ENCODE results near the gene RASA2. TPM values are rescaled to one million over a fixed set of nuclear protein-coding genes. Genes with fewer than 3 reads are reported as not detected.

The RASA2 gene
- total and polyA plus RNA-seq, 2 of the 8 experiments (the other 6 are each of a cell fraction or from before 2014, with no cell fraction given): 3.5 to 15.9 TPM

DNA sequence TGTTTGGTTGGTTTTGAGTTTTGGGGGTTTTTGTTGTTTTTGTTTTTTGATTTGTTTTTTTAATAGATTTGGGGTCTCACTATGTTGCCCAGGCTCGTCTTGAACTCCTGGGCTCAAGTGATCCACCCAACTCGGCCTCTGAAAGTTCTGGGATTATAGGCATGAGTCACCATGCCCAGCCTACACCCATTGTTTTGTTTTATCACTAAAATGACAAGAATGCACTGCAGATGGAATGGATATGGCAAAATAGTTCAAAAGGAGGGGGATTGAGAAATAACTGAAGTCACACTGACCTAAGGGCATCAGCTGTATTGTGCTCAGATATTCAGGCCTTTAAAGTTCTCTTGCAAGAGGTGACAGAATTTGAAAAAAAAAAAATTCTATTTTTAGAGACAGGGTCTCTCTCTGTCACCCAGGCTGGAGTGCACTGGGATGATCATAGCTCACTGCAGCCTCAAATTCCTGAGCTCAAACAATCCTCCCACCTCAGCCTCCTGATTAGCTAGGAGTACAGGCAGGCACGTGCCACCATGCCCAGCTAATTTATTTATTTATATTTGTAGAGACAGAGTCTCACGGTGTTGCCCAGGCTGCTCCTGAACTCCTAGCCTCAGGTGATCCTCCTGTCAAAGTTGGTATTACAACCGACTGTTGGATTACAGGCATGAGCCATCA lies 4.4 kb upstream of the RASA2 start:
- Histone ChIP-seq H3K4me2 (ENCODE audit: insufficient read depth in 1 of 2, low read depth in 2 of 2, low read length in 2 of 2) (no peak overlapping the region), H2AK5ac (ENCODE audit: low read depth, low read length) (no peak overlapping the region), H4K5ac (ENCODE audit: insufficient read length, low read depth, low read length) (no peak overlapping the region), H3K4me3 (ENCODE audit: extremely low read depth in 1 of 4, insufficient read depth in 2 of 4, low read depth in 3 of 4, low read length in 4 of 4) (no peak overlapping the region), H3K23ac (ENCODE audit: insufficient read length) (no peak overlapping the region), H2AFZ (ENCODE audit: low read length) (no peak overlapping the region), H3K79me1 (ENCODE audit: low read depth, low read length) (no peaks in the 10 kb centered on the region), H2BK15ac (ENCODE audit: low read length) (no peak overlapping the region), H2BK120ac (replicated peaks; ENCODE audit: low read depth, low read length) (no peak overlapping the region), H3K56ac (replicated peaks; ENCODE audit: insufficient read length, low read depth, low read length) (no peak overlapping the region), H4K8ac (ENCODE audit: extremely low read depth, insufficient read depth, low read length) (no peak overlapping the region), H3K79me2 (ENCODE audit: control insufficient read depth in 1 of 2, insufficient read depth in 2 of 2, low read length in 2 of 2) (no peaks in the 10 kb centered on the region), H4K20me1 (replicated peaks in 1 of 2; ENCODE audit: control insufficient read depth in 1 of 2, insufficient read depth in 2 of 2, low read length in 2 of 2) (no peaks in the 10 kb centered on the region), H3K27me3 (replicated peaks in 1 of 4; ENCODE audit: control insufficient read depth in 3 of 4, extremely low read depth in 1 of 4, insufficient read depth in 3 of 4, low read length in 3 of 4) (no peaks in the 10 kb centered on the region; a peak in 1 of 7 replicates), H3K9ac (replicated peaks in 1 of 4; ENCODE audit: extremely low read depth in 1 of 4, low read depth in 3 of 4, low read length in 3 of 4) (no peak overlapping the region), H3K23me2 (ENCODE audit: low read depth, low read length) (no peaks in the 10 kb centered on the region), H3K18ac (ENCODE audit: extremely low read depth, low read length) (no peak overlapping the region), H3K36me3 (ENCODE audit: control insufficient read depth in 2 of 4, insufficient read depth in 4 of 4, low read length in 3 of 4) (no peaks in the 10 kb centered on the region), H4K91ac (replicated peaks; ENCODE audit: insufficient read length, low read length) (no peak overlapping the region), H3K4me1 (replicated peaks in 1 of 4; ENCODE audit: control insufficient read depth in 3 of 4, insufficient read depth in 4 of 4, low read length in 3 of 4) (peaks cover 3 to 9% (median 6%) of the 10 kb centered on the region in 4 experiments; a peak in 5 of 7 replicates), H3K14ac (ENCODE audit: insufficient read length) (no peak overlapping the region), H2BK5ac (ENCODE audit: low read depth, low read length) (no peak overlapping the region), H2BK20ac (ENCODE audit: low read length) (no peak overlapping the region), H3K9me3 (ENCODE audit: insufficient read depth in 2 of 2, low read depth in 1 of 2, low read length in 1 of 2) (no peaks in the 10 kb centered on the region), H3K4ac (replicated peaks; ENCODE audit: insufficient read length, low read depth, low read length) (no peak overlapping the region), H3K27ac (ENCODE audit: low read depth, low read length) (no peak overlapping the region), H2BK12ac (ENCODE audit: low read depth, low read length) (no peak overlapping the region)
- 89% methylated on average over 5 of the region's 5 CpGs; no CpG with 5 or more reads in 1 of the 2 experiments for WGBS, 2 experiments (ENCODE audit: extremely low coverage in 1 of 2, insufficient coverage in 1 of 2, insufficient read length in 1 of 2, insufficient replicate concordance in 2 of 2, low coverage in 1 of 2, low lambda C conversion rate in 2 of 2, missing lambda C conversion rate in 1 of 2)
- ChIA-PET POLR2A (ENCODE audit: partially characterized antibody) (interaction anchor here (0.7 kb wide), 1 partner anchor 8 kb away, joined by 3 read pairs; no protein-coding TSS in a partner anchor), CTCF (ENCODE audit: partially characterized antibody) (interaction anchor here (0.6 to 2.7 kb wide), 6 partner anchors 10 to 162 kb away, joined by 3 to 9 read pairs (median 4); no protein-coding TSS in a partner anchor)
- DNase-seq (ENCODE audit: low read depth in 1 of 2, low spot score in 2 of 2) (no peak), FAIRE-seq (no peak)
- TF ChIP-seq GABPA (IDR thresholded peaks at IDR 0.05; ENCODE audit: borderline replicate concordance, insufficient read depth, low read length): no peak
- TF ChIP-seq EGR1 (IDR thresholded peaks at IDR 0.05; ENCODE audit: borderline replicate concordance, low read depth, low read length): no peak
- TF ChIP-seq CBX5 (IDR thresholded peaks at IDR 0.05; ENCODE audit: low read depth, low read length): no peak
- TF ChIP-seq SIRT6 (IDR thresholded peaks at IDR 0.05; ENCODE audit: low read length): no peak
- TF ChIP-seq ASH2L (IDR thresholded peaks at IDR 0.05; ENCODE audit: low read length): no peak
- TF ChIP-seq KDM1A (IDR thresholded peaks at IDR 0.05; ENCODE audit: borderline replicate concordance, low read length): no peak
- TF ChIP-seq CHD1 (IDR thresholded peaks at IDR 0.05; ENCODE audit: low read depth, low read length): no peak
- TF ChIP-seq GTF2F1 (IDR thresholded peaks at IDR 0.05; ENCODE audit: borderline replicate concordance, low read depth, low read length): no peak
- TF ChIP-seq RAD21 (IDR thresholded peaks at IDR 0.05 in 1 of 2, conservative IDR thresholded peaks at IDR 0.05 in 1 of 2; ENCODE audit: low read depth in 2 of 2, low read length in 2 of 2): no peak

All from H1 (cell line).